GM10248 (cell line): ENCODE results near the gene CSNK1A1L.
A peak's percentile ranks its signal among the peaks of the same experiment; 100 is the strongest.

Experiments used
- CTCF ChIA-PET: fragments of 300-600 bp; sonication (Branson Sonifier 250); formaldehyde crosslinking; extraction: SDS; loops from one replicate; lab custom pipeline; 2021; ENCODE audit warnings: antibody characterized with exemption; lab: Yijun Ruan, JAX
- POLR2A ChIA-PET: fragments of 350-650 bp; sonication (Branson Sonifier 250); formaldehyde crosslinking; extraction: SDS; loops from one replicate; lab custom pipeline; 2020; ENCODE audit warnings: antibody characterized with exemption; lab: Yijun Ruan, JAX
- DNase-seq: peaks from one replicate; pipeline ENCODE4 v3.0.0; 2012; ENCODE audit errors: extremely low spot score
- CTCF ChIP-seq: IDR thresholded peaks from 2 replicates; pipeline ENCODE4 v1.5.1; 2012; ENCODE audit warnings: mild to moderate bottlenecking, low read depth; ENCODE audit errors: extremely low read depth, missing control alignments, control extremely low read depth

Gene CSNK1A1L

DNA sequence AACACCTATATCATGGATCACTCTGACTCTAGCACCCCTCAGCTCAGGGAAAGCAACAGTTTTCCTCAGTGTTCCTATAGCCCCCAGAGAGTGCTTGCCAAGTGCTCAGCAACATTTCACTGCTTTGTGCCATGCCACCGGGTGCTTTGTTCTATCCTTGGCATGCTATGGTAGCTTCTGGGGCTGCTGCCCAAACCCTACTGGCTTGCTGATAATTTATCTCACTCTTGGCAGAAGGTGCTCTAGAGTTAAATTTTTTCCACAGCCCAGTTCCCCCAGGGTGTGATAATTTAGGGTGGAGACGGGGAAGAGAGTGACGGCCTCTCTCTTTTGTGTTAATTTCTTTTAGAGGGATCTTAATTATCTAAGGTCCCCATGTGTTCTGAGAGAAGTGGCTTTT lies 12.6 kb upstream of the CSNK1A1L start:
- CTCF ChIA-PET = no interaction called here
- no peak for DNase-seq

DNA sequence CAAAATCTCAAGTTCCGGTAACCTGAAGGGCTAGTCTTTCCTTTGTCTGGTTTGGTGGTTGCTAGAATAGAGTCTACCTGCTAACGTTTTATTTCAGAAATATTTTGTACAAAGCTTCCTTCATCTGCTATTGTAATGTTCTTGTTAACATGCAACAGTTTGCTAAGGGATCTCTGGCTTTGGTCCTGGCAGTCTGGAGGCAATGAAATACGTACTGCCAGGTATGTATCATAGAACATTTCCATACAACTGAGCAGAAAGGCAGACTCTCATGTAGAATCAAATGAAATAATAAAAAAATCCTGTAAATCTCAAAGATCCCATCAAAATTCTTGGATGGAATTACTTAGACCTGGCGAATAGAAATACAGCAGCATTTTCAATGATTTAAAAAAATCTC lies 8.8 kb upstream of the CSNK1A1L start:
- CTCF ChIA-PET = interaction anchor here (1.3 kb wide), 1 partner anchor 10 kb away, joined by 4 read pairs; no protein-coding TSS in a partner anchor
- POLR2A ChIA-PET = no interaction called here

More for the DNA sequence above, 12.6 kb upstream of the CSNK1A1L start:
- POLR2A ChIA-PET = no interaction called here
- TF ChIP-seq CTCF = no peak

GRCh38 chr13:37113534-37113933 lies 8.1 kb upstream of the CSNK1A1L start:
- CTCF ChIA-PET = interaction anchor here (0.6 kb wide), 1 partner anchor 275 kb away, joined by 3 read pairs; no protein-coding TSS in a partner anchor
- TF ChIP-seq CTCF = no peak
- DNase-seq = no peak

More for the DNA sequence above, 8.8 kb upstream of the CSNK1A1L start:
- DNase-seq = no peak
- TF ChIP-seq CTCF = no peak

DNA sequence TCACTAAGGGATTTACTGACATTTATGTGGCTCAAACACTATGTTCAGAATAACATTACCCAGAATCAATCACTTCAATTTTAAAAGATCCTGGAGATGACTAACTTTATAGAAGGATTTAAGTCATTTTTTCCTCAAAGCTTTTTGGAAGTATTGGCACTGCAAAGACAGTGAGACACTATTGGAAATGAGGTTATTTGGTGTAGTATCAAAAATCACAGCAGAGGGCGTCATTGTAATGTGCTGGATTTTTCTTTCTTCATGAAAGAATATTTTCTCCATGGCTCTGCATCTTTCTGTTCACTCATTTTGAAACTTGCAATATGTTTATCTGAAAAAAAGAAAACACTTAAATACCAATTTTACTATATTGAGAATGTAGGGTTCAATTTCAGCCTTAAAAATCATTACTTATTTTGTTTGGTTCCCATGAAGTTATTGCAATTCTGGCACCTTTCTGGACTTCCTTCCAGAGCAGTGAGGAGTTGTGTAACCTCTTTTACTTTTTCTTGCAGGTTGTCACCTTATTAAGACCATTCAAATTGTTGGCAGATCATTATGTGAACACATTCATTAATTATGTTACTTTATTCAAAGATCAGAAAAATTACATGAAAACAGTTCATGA lies 3.7 kb upstream of the CSNK1A1L start:
- DNase-seq = no peak
- POLR2A ChIA-PET = no interaction called here
- peak; percentile 34 for TF ChIP-seq CTCF
- CTCF ChIA-PET = interaction anchor here (0.8 to 1.3 kb wide), 3 partner anchors 12 to 1473 kb away, joined by 3 to 4 read pairs (median 3); no protein-coding TSS in a partner anchor

More at GRCh38 chr13:37113534-37113933, 8.1 kb upstream of the CSNK1A1L start:
- POLR2A ChIA-PET = no interaction called here

DNA sequence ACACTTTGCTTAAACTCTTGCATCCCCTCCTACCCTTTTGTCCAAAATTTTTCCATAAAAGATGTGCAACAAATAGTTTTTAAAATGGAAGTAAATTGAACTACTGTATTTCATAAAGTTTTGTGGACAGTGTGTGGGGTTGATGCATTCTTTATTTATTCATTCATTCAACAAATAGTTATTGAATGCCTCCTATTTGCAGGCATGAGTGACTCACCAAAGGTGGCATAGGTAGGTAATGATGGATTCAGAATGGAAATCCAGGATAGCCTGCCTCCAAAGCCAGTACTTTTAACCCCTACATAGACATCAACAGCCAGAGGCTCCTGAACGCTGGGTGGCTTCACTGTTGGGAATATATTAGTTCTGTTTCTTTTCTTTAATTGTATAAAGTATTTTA lies 2.4 kb upstream of the CSNK1A1L start:
- POLR2A ChIA-PET = no interaction called here
- DNase-seq = no peak
- CTCF ChIA-PET = no interaction called here
- TF ChIP-seq CTCF = no peak

- no peak for DNase-seq
- ChIA-PET CTCF (no interaction called here), POLR2A (no interaction called here)
- TF ChIP-seq CTCF = no peak
These were observed 2.0 kb upstream of the CSNK1A1L start for GRCh38 chr13:37107456-37107855.
